Mesendoderm (in vitro differentiated cells): ENCODE measurements around the gene G3BP1.

Experiments used
- DNase-seq: peaks from one replicate; pipeline ENCODE4 v3.0.0; 2013
- H2AK5ac ChIP-seq: 2 replicates; pipeline ENCODE4 v1.6.1; 2013; ENCODE audit warnings: low read length, inconsistent platforms
- H2BK120ac ChIP-seq: 2 replicates; pipeline ENCODE4 v1.6.1; 2013; ENCODE audit warnings: low read depth, mild to moderate bottlenecking, low read length, moderate library complexity, mixed read lengths
- H2BK15ac ChIP-seq: replicated peaks from 2 replicates; pipeline ENCODE4 v1.6.1; 2013; ENCODE audit warnings: low read depth, mild to moderate bottlenecking, moderate library complexity
- H2BK5ac ChIP-seq: 2 replicates; pipeline ENCODE4 v1.6.1; 2013; ENCODE audit warnings: low read length, inconsistent platforms
- H3K18ac ChIP-seq: 2 replicates; pipeline ENCODE4 v1.6.1; 2013; ENCODE audit warnings: mild to moderate bottlenecking, low read length, mixed read lengths
- H3K23ac ChIP-seq: one replicate; pipeline ENCODE4 v1.6.1; 2013; ENCODE audit warnings: low read length
- H3K27ac ChIP-seq: 2 replicates; pipeline ENCODE4 v1.5.1; 2013; ENCODE audit warnings: low read depth, mild to moderate bottlenecking, inconsistent platforms, low read length, moderate library complexity
- H3K27me3 ChIP-seq: 2 replicates; pipeline ENCODE4 v1.6.1; 2013; ENCODE audit warnings: low read length, control low read depth, mild to moderate bottlenecking, inconsistent platforms; ENCODE audit not compliant: insufficient read depth, poor library complexity
- H3K36me3 ChIP-seq: 2 replicates; pipeline ENCODE4 v1.6.1; 2013; ENCODE audit warnings: low read length, inconsistent platforms; ENCODE audit not compliant: control insufficient read depth, insufficient read depth
- H3K4ac ChIP-seq: one replicate; pipeline ENCODE4 v1.6.1; 2013; ENCODE audit warnings: low read depth, mild to moderate bottlenecking, low read length, moderate library complexity
- H3K4me1 ChIP-seq: 2 replicates; pipeline ENCODE4 v1.6.1; 2013; ENCODE audit warnings: low read depth, low read length, inconsistent platforms; ENCODE audit not compliant: control insufficient read depth
- H3K4me2 ChIP-seq: 2 replicates; pipeline ENCODE4 v1.6.1; 2013; ENCODE audit warnings: low read length
- H3K4me3 ChIP-seq: 2 replicates; pipeline ENCODE4 v1.5.1; 2013; ENCODE audit warnings: mild to moderate bottlenecking, low read length
- H3K56ac ChIP-seq: one replicate; pipeline ENCODE4 v1.6.1; 2013; ENCODE audit warnings: low read length
- H3K79me1 ChIP-seq: 2 replicates; pipeline ENCODE4 v1.6.1; 2013; ENCODE audit warnings: low read length, inconsistent platforms
- H3K79me2 ChIP-seq: 2 replicates; pipeline ENCODE4 v1.6.1; 2013; ENCODE audit warnings: mild to moderate bottlenecking, low read length; ENCODE audit not compliant: control insufficient read depth, insufficient read depth
- H3K9ac ChIP-seq: 2 replicates; pipeline ENCODE4 v1.6.1; 2013; ENCODE audit warnings: low read length, inconsistent platforms
- H4K5ac ChIP-seq: one replicate; pipeline ENCODE4 v1.6.1; 2013; ENCODE audit warnings: low read length
- H4K8ac ChIP-seq: one replicate; pipeline ENCODE4 v1.6.1; 2013; ENCODE audit warnings: low read depth, mild to moderate bottlenecking, control low read depth, low read length, moderate library complexity
- WGBS: extraction: QIAGEN DNeasy Blood & Tissue Kit; methylation state at CpG from one replicate; pipeline ENCODE4 v1.1.7; 2013; ENCODE audit warnings: low lambda C conversion rate, missing lambda C conversion rate; ENCODE audit not compliant: insufficient coverage; ENCODE audit errors: extremely low coverage; 5-methylcytosine and 5-hydroxymethylcytosine counted together

The G3BP1 gene

GRCh38 chr5:151766975-151767374, 4.8 kb upstream of the G3BP1 start:
- Histone ChIP-seq H3K56ac (no peak overlapping the region), H2BK120ac (no peak overlapping the region), H3K4me2 (no peak overlapping the region)

GRCh38 chr5:151770383-151771258, 1.1 kb upstream of the G3BP1 start:
- Histone ChIP-seq H3K4ac (peak overlapping the region; percentile 97), H3K4me2 (peak overlapping the region; percentile 73), H4K8ac (peak overlapping the region; percentile 99), H3K18ac (peak overlapping the region; percentile 94), H2BK5ac (peak overlapping the region; percentile 92), H3K23ac (peak overlapping the region; percentile 99), H3K79me2 (peaks cover 36% of the 10 kb centered on the region), H2BK120ac (no peak overlapping the region), H3K36me3 (no peaks in the 10 kb centered on the region), H3K9ac (peak overlapping the region; percentile 95), H2BK15ac (no peak overlapping the region), H3K56ac (peak overlapping the region; percentile 99), H4K5ac (peak overlapping the region; percentile 88), H3K79me1 (no peaks in the 10 kb centered on the region), H3K27me3 (no peaks in the 10 kb centered on the region), H3K4me1 (peaks cover 3% of the 10 kb centered on the region), H2AK5ac (no peak overlapping the region), H3K4me3 (peak overlapping the region; percentile 36), H3K27ac (peak overlapping the region; percentile 95)
- no CpG with 5 or more reads among the region's 75 CpGs for WGBS
- DNase-seq = peak; percentile 94

More at GRCh38 chr5:151766975-151767374, 4.8 kb upstream of the G3BP1 start:
- H3K4me1 ChIP-seq = no peaks in the 10 kb centered on the region
- H3K9ac ChIP-seq = no peak overlapping the region
- no peaks in the 10 kb centered on the region for H3K36me3 ChIP-seq
- H3K23ac ChIP-seq = no peak overlapping the region
- no peak overlapping the region for H3K4me3 ChIP-seq
- H2AK5ac ChIP-seq = no peak overlapping the region
- no peaks in the 10 kb centered on the region for H3K79me1 ChIP-seq
- H3K27me3 ChIP-seq = no peaks in the 10 kb centered on the region
- no peak overlapping the region for H3K18ac ChIP-seq
- no peak overlapping the region for H2BK5ac ChIP-seq
- H3K79me2 ChIP-seq = no peaks in the 10 kb centered on the region
- no peak for DNase-seq
- no peak overlapping the region for H3K27ac ChIP-seq
- H3K4ac ChIP-seq = no peak overlapping the region
- H4K5ac ChIP-seq = no peak overlapping the region
- H4K8ac ChIP-seq = no peak overlapping the region
- no peak overlapping the region for H2BK15ac ChIP-seq

GRCh38 chr5:151772029-151772845, 483 bp downstream of the G3BP1 start:
- Histone ChIP-seq H3K56ac (peak overlapping the region; percentile 98), H3K27ac (peak overlapping the region; percentile 96), H2BK15ac (no peak overlapping the region), H3K79me2 (peaks cover 50% of the 10 kb centered on the region), H2AK5ac (no peak overlapping the region), H3K9ac (peak overlapping the region; percentile 97), H4K5ac (no peak overlapping the region), H3K4me2 (peak overlapping the region; percentile 89), H3K23ac (no peak overlapping the region), H3K36me3 (no peaks in the 10 kb centered on the region), H3K79me1 (no peaks in the 10 kb centered on the region), H3K18ac (peak overlapping the region; percentile 72), H3K4ac (peak overlapping the region; percentile 92), H2BK5ac (peak overlapping the region; percentile 76), H4K8ac (no peak overlapping the region), H3K4me1 (peaks cover 3% of the 10 kb centered on the region), H3K27me3 (no peaks in the 10 kb centered on the region), H3K4me3 (peak overlapping the region; percentile 60), H2BK120ac (no peak overlapping the region)
- peak; percentile 63 for DNase-seq
- no CpG with 5 or more reads among the region's 87 CpGs for WGBS

GRCh38 chr5:151772846-151773561, 1.2 kb downstream of the G3BP1 start:
- WGBS = no CpG with 5 or more reads among the region's 18 CpGs
- Histone ChIP-seq H3K56ac (peak overlapping the region; percentile 98), H3K9ac (peak overlapping the region; percentile 97), H2AK5ac (no peak overlapping the region), H3K23ac (no peak overlapping the region), H3K4me2 (peak overlapping the region; percentile 89), H3K27me3 (no peaks in the 10 kb centered on the region), H3K4me1 (peaks cover 3% of the 10 kb centered on the region), H2BK120ac (no peak overlapping the region), H3K4me3 (peak overlapping the region; percentile 60), H3K18ac (no peak overlapping the region), H3K27ac (no peak overlapping the region), H3K79me2 (peaks cover 58% of the 10 kb centered on the region), H3K79me1 (no peaks in the 10 kb centered on the region), H2BK5ac (no peak overlapping the region), H2BK15ac (no peak overlapping the region), H4K5ac (no peak overlapping the region), H3K4ac (no peak overlapping the region), H3K36me3 (no peaks in the 10 kb centered on the region), H4K8ac (no peak overlapping the region)
- no peak for DNase-seq

- no peak overlapping the region for H3K4ac ChIP-seq
- H2AK5ac ChIP-seq = no peak overlapping the region
- DNase-seq = no peak
- H2BK120ac ChIP-seq = no peak overlapping the region
- H3K4me2 ChIP-seq = peak overlapping the region; percentile 37
- peaks cover 67% of the 10 kb centered on the region for H3K79me2 ChIP-seq
- no peaks in the 10 kb centered on the region for H3K79me1 ChIP-seq
- no peak overlapping the region for H3K27ac ChIP-seq
- H2BK5ac ChIP-seq = no peak overlapping the region
- H3K56ac ChIP-seq = peak overlapping the region; percentile 47
- H3K4me1 ChIP-seq = peaks cover 3% of the 10 kb centered on the region
- no peak overlapping the region for H3K18ac ChIP-seq
- no CpG with 5 or more reads among the region's 3 CpGs for WGBS
- H3K27me3 ChIP-seq = no peaks in the 10 kb centered on the region
- no peak overlapping the region for H2BK15ac ChIP-seq
- no peaks in the 10 kb centered on the region for H3K36me3 ChIP-seq
- H4K8ac ChIP-seq = no peak overlapping the region
- no peak overlapping the region for H3K23ac ChIP-seq
- H3K4me3 ChIP-seq = peak overlapping the region; percentile 1
- H3K9ac ChIP-seq = peak overlapping the region; percentile 53
- no peak overlapping the region for H4K5ac ChIP-seq
Measured at GRCh38 chr5:151773951-151774350, 2.2 kb downstream of the G3BP1 start.
